HEK293T (cell line): ENCODE measurements around the gene FARP1.

ENCODE experiments used
- CTCF ChIA-PET: fragments of 350-600 bp; formaldehyde crosslinking; extraction: SDS; loops from one replicate; lab custom pipeline; 2021; ENCODE audit warnings: antibody characterized with exemption, inconsistent platforms; lab: Yijun Ruan, JAX
- POLR2A ChIA-PET: fragments of 350-600 bp; formaldehyde crosslinking; extraction: SDS; loops from one replicate; lab custom pipeline; 2020; ENCODE audit warnings: antibody characterized with exemption, inconsistent platforms; lab: Yijun Ruan, JAX
- DNase-seq: peaks from one replicate; pipeline ENCODE4 v3.0.0; 2012; ENCODE audit warnings: mixed read lengths; ENCODE audit errors: extremely low spot score
- ARNT ChIP-seq: fragments of 450-650 bp; IDR thresholded peaks from 2 replicates; pipeline ENCODE4 v1.6.1; 2017; ENCODE audit warnings: mild to moderate bottlenecking
- BHLHE40 ChIP-seq: fragments of 450-650 bp; IDR thresholded peaks from 2 replicates; pipeline ENCODE4 v1.6.1; 2016; ENCODE audit warnings: mild to moderate bottlenecking, moderate library complexity, borderline replicate concordance
- CTBP1 ChIP-seq: fragments of 450-650 bp; IDR thresholded peaks from 2 replicates; pipeline ENCODE4 v1.6.1; 2016; ENCODE audit warnings: borderline replicate concordance
- ELF4 ChIP-seq: fragments of 450-650 bp; IDR thresholded peaks from 2 replicates; pipeline ENCODE4 v1.6.1; 2017; ENCODE audit warnings: antibody characterized with exemption
- FOXA1 ChIP-seq: fragments of 450-650 bp; IDR thresholded peaks from 2 replicates; pipeline ENCODE4 v1.6.1; 2016; ENCODE audit warnings: mild to moderate bottlenecking
- FOXK2 ChIP-seq: fragments of 450-650 bp; IDR thresholded peaks from 2 replicates; pipeline ENCODE4 v1.6.1; 2016; ENCODE audit warnings: mild to moderate bottlenecking
- FOXM1 ChIP-seq: fragments of 450-650 bp; IDR thresholded peaks from 2 replicates; pipeline ENCODE4 v1.6.1; 2017; ENCODE audit warnings: mild to moderate bottlenecking, borderline replicate concordance
- HDGF ChIP-seq: fragments of 450-650 bp; IDR thresholded peaks from 2 replicates; pipeline ENCODE4 v1.6.1; 2017; ENCODE audit warnings: antibody characterized with exemption, borderline replicate concordance
- L3MBTL2 ChIP-seq: fragments of 450-650 bp; conservative IDR thresholded peaks from 2 replicates; pipeline ENCODE4 v1.6.1; 2016; ENCODE audit warnings: mild to moderate bottlenecking
- LEF1 ChIP-seq: fragments of 450-650 bp; IDR thresholded peaks from 2 replicates; pipeline ENCODE4 v1.6.1; 2017; ENCODE audit warnings: mild to moderate bottlenecking, borderline replicate concordance
- NFRKB ChIP-seq: fragments of 450-650 bp; IDR thresholded peaks from 2 replicates; pipeline ENCODE4 v1.6.1; 2016; ENCODE audit warnings: mild to moderate bottlenecking, moderate library complexity
- SP1 ChIP-seq: fragments of 450-650 bp; IDR thresholded peaks from 2 replicates; pipeline ENCODE4 v1.6.1; 2017
- SUZ12 ChIP-seq: fragments of 450-650 bp; IDR thresholded peaks from 2 replicates; pipeline ENCODE4 v1.6.1; 2016; ENCODE audit warnings: mild to moderate bottlenecking
- TARDBP ChIP-seq: fragments of 450-650 bp; IDR thresholded peaks from 2 replicates; pipeline ENCODE4 v1.6.1; 2016
- ZNF384 ChIP-seq: fragments of 450-650 bp; IDR thresholded peaks from 2 replicates; pipeline ENCODE4 v1.6.1; 2016
- TF ChIP-seq, protein P1 (sequence below): fragments of 450-650 bp; IDR thresholded peaks from 2 replicates; pipeline ENCODE4 v1.6.1; 2016

Gene FARP1

GRCh38 chr13:98299966-98300350, 157.1 kb downstream of the FARP1 start:
- ChIA-PET CTCF (no interaction called here), POLR2A (no interaction called here)
- DNase-seq, result no peak
- TF ChIP-seq FOXK2 (no peak), SUZ12 (no peak), FOXM1 (no peak), LEF1 (no peak), TARDBP (no peak), BHLHE40 (no peak), ARNT (no peak), ZNF384 (no peak), SP1 (no peak), ELF4 (no peak), HDGF (no peak), L3MBTL2 (no peak)
- TF ChIP-seq, protein P1, sequence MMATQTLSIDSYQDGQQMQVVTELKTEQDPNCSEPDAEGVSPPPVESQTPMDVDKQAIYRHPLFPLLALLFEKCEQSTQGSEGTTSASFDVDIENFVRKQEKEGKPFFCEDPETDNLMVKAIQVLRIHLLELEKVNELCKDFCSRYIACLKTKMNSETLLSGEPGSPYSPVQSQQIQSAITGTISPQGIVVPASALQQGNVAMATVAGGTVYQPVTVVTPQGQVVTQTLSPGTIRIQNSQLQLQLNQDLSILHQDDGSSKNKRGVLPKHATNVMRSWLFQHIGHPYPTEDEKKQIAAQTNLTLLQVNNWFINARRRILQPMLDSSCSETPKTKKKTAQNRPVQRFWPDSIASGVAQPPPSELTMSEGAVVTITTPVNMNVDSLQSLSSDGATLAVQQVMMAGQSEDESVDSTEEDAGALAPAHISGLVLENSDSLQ, result no peak

GRCh38 chr13:98300956-98301641, 158.2 kb downstream of the FARP1 start:
- TF ChIP-seq L3MBTL2, result no peak
- no peak for TF ChIP-seq ARNT
- no peak for TF ChIP-seq ELF4
- no peak for TF ChIP-seq FOXA1
- no peak for TF ChIP-seq NFRKB
- no peak for TF ChIP-seq FOXK2
- ChIA-PET POLR2A (no interaction called here), CTCF (interaction anchor here (0.7 to 0.9 kb wide), 2 partner anchors 13 to 52 kb away, joined by 3 read pairs; no protein-coding TSS in a partner anchor)
- DNase-seq, result no peak

GRCh38 chr13:98301721-98302120, 158.8 kb downstream of the FARP1 start:
- no peak for DNase-seq
- TF ChIP-seq SP1 (no peak), CTBP1 (no peak), TARDBP (no peak), ARNT (no peak), FOXM1 (no peak)
- TF ChIP-seq, protein P1, result no peak
- ChIA-PET CTCF (interaction anchor here (0.7 to 0.9 kb wide), 2 partner anchors 14 to 53 kb away, joined by 3 read pairs; no protein-coding TSS in a partner anchor), POLR2A (no interaction called here)

DNA sequence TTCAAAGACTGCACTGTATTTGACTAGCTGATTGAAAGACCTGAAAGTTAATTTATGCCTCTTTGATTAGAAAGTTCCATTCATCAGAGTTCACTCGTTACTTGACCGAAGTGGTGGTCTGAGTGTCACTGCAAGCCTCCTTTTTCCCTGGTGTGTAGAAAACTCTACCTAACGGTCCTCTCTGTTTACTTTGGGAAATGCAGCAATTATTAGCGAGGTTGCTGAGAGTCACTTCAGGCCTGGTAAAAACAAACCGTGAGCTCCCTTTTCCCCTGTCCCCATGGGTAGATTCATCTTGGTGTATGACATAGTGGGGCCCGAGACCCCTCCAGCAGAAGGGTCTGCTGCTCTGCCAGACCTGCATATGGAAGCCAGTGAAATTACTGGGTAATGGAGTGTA, 161.0 kb downstream of the FARP1 start:
- CTCF ChIA-PET, result no interaction called here
- DNase-seq, result no peak
- TF ChIP-seq FOXK2 (no peak), FOXA1 (no peak), LEF1 (no peak), NFRKB (no peak), CTBP1 (no peak), TARDBP (no peak), SP1 (no peak), ARNT (no peak), HDGF (no peak), ZNF384 (no peak), FOXM1 (no peak), ELF4 (no peak)
- POLR2A ChIA-PET, result no interaction called here

DNA sequence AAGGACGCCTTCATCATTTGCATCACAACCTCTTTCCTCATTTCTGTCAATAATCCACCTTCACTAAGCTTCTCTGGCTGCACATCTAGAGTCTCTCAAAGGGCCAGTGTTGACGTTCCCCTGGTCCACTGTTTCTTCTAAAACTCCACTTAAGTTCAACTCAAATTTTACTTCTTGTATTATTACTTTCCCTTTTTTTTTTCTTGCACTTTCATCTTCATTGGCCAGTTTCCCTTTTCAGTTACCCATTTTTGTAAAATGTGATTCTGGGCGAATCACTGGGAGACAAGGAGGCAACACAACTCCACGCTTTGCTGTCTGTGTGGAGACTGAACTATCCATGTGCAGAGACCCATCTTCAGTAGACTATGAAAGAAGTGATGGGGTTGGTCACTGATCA, 162.8 kb downstream of the FARP1 start:
- TF ChIP-seq ZNF384, result no peak
- TF ChIP-seq, protein P1, result no peak
- TF ChIP-seq BHLHE40, result no peak
- no peak for TF ChIP-seq FOXA1
- TF ChIP-seq CTBP1, result no peak
- TF ChIP-seq ELF4, result no peak
- no peak for TF ChIP-seq SP1
- TF ChIP-seq NFRKB, result no peak
- TF ChIP-seq FOXM1, result no peak
- no peak for TF ChIP-seq ARNT
- TF ChIP-seq FOXK2, result no peak
- no peak for TF ChIP-seq LEF1
- TF ChIP-seq L3MBTL2, result no peak
- TF ChIP-seq TARDBP, result no peak
- no peak for TF ChIP-seq SUZ12
- no peak for TF ChIP-seq HDGF
- DNase-seq, result no peak
- POLR2A ChIA-PET, result no interaction called here
- CTCF ChIA-PET, result interaction anchor here (0.6 kb wide), 1 partner anchor 22 kb away, joined by 4 read pairs; no protein-coding TSS in a partner anchor

DNA sequence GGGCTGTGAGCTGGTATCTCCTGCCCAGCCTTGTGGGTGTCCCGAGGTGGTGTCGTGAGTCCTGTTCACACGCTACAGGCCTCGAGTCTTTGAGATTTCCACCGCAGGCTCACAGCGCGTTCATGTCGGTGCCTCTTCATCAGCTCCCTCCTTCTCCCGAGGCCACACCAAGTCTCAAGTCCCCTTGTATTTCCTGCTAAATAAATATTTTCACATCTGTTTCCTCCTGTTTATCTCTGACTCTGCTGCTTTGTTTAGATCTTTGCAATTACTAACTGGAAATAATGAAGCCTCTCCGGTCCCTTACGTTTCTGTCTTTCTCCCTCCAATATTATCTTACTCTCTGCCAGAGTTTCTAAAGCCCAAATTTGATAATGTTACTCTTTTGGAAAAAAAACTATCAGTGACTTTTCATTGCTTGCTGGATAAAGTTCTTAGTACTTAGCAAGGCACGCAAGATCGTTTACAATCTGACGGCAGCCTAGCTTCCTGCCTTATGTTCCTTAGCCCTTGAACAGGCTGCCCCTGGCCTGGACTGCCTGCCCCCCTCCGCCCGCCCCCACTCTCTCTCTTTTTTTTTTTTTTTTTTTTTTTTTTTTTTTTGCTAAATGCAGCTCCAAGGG, 164.7 kb downstream of the FARP1 start:
- CTCF ChIA-PET, result no interaction called here
- POLR2A ChIA-PET, result no interaction called here
- TF ChIP-seq SUZ12 (no peak), NFRKB (no peak), HDGF (no peak), ARNT (no peak), SP1 (no peak), BHLHE40 (no peak), FOXK2 (no peak), TARDBP (no peak), LEF1 (no peak), L3MBTL2 (no peak), CTBP1 (no peak), FOXA1 (no peak), ELF4 (no peak)
- TF ChIP-seq, protein P1, result no peak
- no peak for DNase-seq
